ENCODE measurements around the gene GFER. TPM values are rescaled to one million over a fixed set of nuclear protein-coding genes. Genes with fewer than 3 reads are reported as not detected.

Gene GFER
- total RNA-seq, 1 experiment from 2014 or later = 57.3 TPM

- ChIA-PET POLR2A (interaction anchor here (0.7 kb wide), 1 partner anchor 9 kb away, joined by 3 read pairs; no protein-coding TSS in a partner anchor), CTCF (interaction anchor here (1.0 to 1.5 kb wide), 2 partner anchors 17 to 21 kb away, joined by 3 read pairs; partner anchors contain the start of gene RPS2)
- Histone ChIP-seq H3K27me3 (replicated peaks; ENCODE audit: control insufficient read depth, insufficient read depth, low read length) (no peaks in the 10 kb centered on the region), H3K4me3 (ENCODE audit: low read depth, low read length) (no peak within 1 kb of the TSS), H3K4me1 (peaks cover 15% of the 10 kb centered on the region), H3K9me3 (no peaks in the 10 kb centered on the region), H3K36me3 (ENCODE audit: control insufficient read depth, insufficient read depth, low read length) (peaks cover 4% of the 10 kb centered on the region)
- Mint-ChIP-seq H3K9me3 (ENCODE audit: unreplicated experiment) (no peaks in the 10 kb centered on the region), H3K4me3 (ENCODE audit: unreplicated experiment) (peak within 1 kb of the TSS; percentile 5), H3K27me3 (ENCODE audit: insufficient read depth, unreplicated experiment) (no peaks in the 10 kb centered on the region), H3K27ac (ENCODE audit: unreplicated experiment) (no peak within 1 kb of the TSS), H3K4me1 (ENCODE audit: low read depth, unreplicated experiment) (peaks cover 7% of the 10 kb centered on the region), H3K36me3 (ENCODE audit: insufficient read depth, unreplicated experiment) (peaks cover 40% of the 10 kb centered on the region)
- TF ChIP-seq CTCF (IDR thresholded peaks at IDR 0.05; ENCODE audit: insufficient read depth in 1 of 2, low read depth in 1 of 2, low read length in 1 of 2, severe bottlenecking in 1 of 2, unreplicated experiment in 1 of 2) = no peak
- intact Hi-C loops (cut with micrococcal nuclease; ENCODE audit: unreplicated experiment) = no loop called here
- no peak for DNase-seq
- BruUV-seq (replicated peaks) = no TSS peak
Observed at GRCh38 chr16:1981398-1981836, 2.6 kb upstream of the GFER start, which contains the start of gene NOXO1. NOXO1 (minus strand) TSS chr16:1981469; CDS start chr16:1981179, 290 bp downstream.

GRCh38 chr16:1982013-1982433, 2.0 kb upstream of the GFER start:
- H3K9me3 ChIP-seq = no peaks in the 10 kb centered on the region
- Mint-ChIP-seq H3K9me3 (ENCODE audit: unreplicated experiment) (no peaks in the 10 kb centered on the region), H3K4me1 (ENCODE audit: low read depth, unreplicated experiment) (peaks cover 7% of the 10 kb centered on the region), H3K4me3 (ENCODE audit: unreplicated experiment) (peak overlapping the region; percentile 5), H3K36me3 (ENCODE audit: insufficient read depth, unreplicated experiment) (peaks cover 38% of the 10 kb centered on the region), H3K27ac (ENCODE audit: unreplicated experiment) (no peak overlapping the region), H3K27me3 (ENCODE audit: insufficient read depth, unreplicated experiment) (no peaks in the 10 kb centered on the region)
- H3K36me3 ChIP-seq (ENCODE audit: control insufficient read depth, insufficient read depth, low read length) = peaks cover 5% of the 10 kb centered on the region
- TF ChIP-seq CTCF (IDR thresholded peaks at IDR 0.05; ENCODE audit: insufficient read depth in 1 of 2, low read depth in 1 of 2, low read length in 1 of 2, severe bottlenecking in 1 of 2, unreplicated experiment in 1 of 2) = no peak
- ChIA-PET CTCF (interaction anchor here (0.9 to 1.0 kb wide), 2 partner anchors 10 to 18 kb away, joined by 3 read pairs; partner anchors contain the start of genes RPS2 and TBL3), POLR2A (interaction anchor here (1.2 kb wide), 1 partner anchor 17 kb away, joined by 3 read pairs; the partner anchor contains the start of gene RPS2)
- no TSS peak for BruUV-seq (replicated peaks)
- no peaks in the 10 kb centered on the region for H3K27me3 ChIP-seq (replicated peaks; ENCODE audit: control insufficient read depth, insufficient read depth, low read length)
- H3K4me1 ChIP-seq = peaks cover 15% of the 10 kb centered on the region
- intact Hi-C loops (cut with micrococcal nuclease; ENCODE audit: unreplicated experiment) = no loop called here
- no peak for DNase-seq
- H3K4me3 ChIP-seq (ENCODE audit: low read depth, low read length) = no peak overlapping the region

GRCh38 chr16:1982991-1983543, 926 bp upstream of the GFER start:
- Histone ChIP-seq H3K36me3 (ENCODE audit: control insufficient read depth, insufficient read depth, low read length) (peaks cover 5% of the 10 kb centered on the region; the same call in 1 of the 2 replicates), H3K9me3 (no peaks in the 10 kb centered on the region), H3K27me3 (replicated peaks; ENCODE audit: control insufficient read depth, insufficient read depth, low read length) (no peaks in the 10 kb centered on the region), H3K4me1 (peaks cover 15% of the 10 kb centered on the region), H3K4me3 (ENCODE audit: low read depth, low read length) (peak overlapping the region; percentile 72)
- Mint-ChIP-seq H3K27me3 (ENCODE audit: insufficient read depth, unreplicated experiment) (no peaks in the 10 kb centered on the region), H3K4me1 (ENCODE audit: low read depth, unreplicated experiment) (peaks cover 7% of the 10 kb centered on the region), H3K4me3 (ENCODE audit: unreplicated experiment) (peak overlapping the region; percentile 83), H3K27ac (ENCODE audit: unreplicated experiment) (peak overlapping the region; percentile 76), H3K36me3 (ENCODE audit: insufficient read depth, unreplicated experiment) (peaks cover 38% of the 10 kb centered on the region), H3K9me3 (ENCODE audit: unreplicated experiment) (no peaks in the 10 kb centered on the region)
- intact Hi-C loops (cut with micrococcal nuclease; ENCODE audit: unreplicated experiment) = no loop called here
- DNase-seq = no peak
- ChIA-PET POLR2A (interaction anchor here (1.2 to 1.7 kb wide), 2 partner anchors 12 to 18 kb away, joined by 3 to 13 read pairs; partner anchors contain the start of genes RPS2 and TBL3), CTCF (no interaction called here)
- no peak for TF ChIP-seq CTCF (IDR thresholded peaks at IDR 0.05; ENCODE audit: insufficient read depth in 1 of 2, low read depth in 1 of 2, low read length in 1 of 2, severe bottlenecking in 1 of 2, unreplicated experiment in 1 of 2)
- BruUV-seq (replicated peaks) = no TSS peak

Measured in Caco-2 (cell line).